GM21825 (cell line): ENCODE results near the gene C16orf96.

ENCODE experiments used
- ATAC-seq: cut with Tn5 transposase; IDR thresholded peaks from one replicate; pipeline ENCODE4 v1.9.1; 2021; ENCODE audit warnings: mild to moderate bottlenecking, moderate library complexity; ENCODE audit not compliant: unreplicated experiment

Gene C16orf96

DNA sequence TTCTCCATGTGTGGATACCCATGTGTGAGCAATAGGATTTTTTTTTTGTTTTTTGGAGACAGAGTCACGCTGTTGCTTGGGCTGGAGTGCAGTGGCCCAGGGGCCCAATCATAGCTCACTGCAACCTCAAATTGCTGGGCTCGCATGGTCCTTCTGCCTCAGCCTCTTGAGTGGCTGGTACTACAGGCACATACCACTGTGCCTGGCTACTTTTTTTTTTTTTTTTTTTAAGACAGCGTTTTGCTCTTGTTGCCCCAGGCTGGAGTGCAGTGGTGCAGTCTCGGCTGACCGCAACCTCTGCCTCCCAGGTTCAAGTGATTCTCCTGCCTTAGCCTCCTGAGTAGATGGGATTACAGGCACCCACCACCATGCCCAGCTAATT, 85.2 kb downstream of the C16orf96 start:
- ATAC-seq = no peak

GRCh38 chr16:4641895-4642294, 85.8 kb downstream of the C16orf96 start:
- no peak for ATAC-seq

- ATAC-seq = no peak
These were observed 90.9 kb downstream of the C16orf96 start for GRCh38 chr16:4646773-4647643.

DNA sequence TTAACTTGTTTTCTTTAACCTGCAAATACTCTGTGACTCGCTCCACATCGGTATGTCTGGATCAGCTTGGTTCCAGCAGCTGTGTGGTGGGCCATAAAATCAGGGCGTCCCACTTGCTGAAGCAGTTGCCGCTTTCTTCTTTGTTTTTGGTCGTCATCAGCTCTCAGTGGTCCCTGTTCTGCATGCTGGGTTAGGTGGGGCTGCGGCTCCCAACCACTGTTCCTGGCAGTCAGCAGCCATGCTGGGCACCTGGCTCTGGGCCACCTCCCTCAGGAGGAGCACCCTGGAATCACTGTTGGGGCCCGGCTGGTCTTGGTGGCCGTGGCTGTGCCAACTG, 91.5 kb downstream of the C16orf96 start:
- ATAC-seq = no peak

GRCh38 chr16:4648917-4649316, 92.8 kb downstream of the C16orf96 start:
- ATAC-seq = no peak

- no peak for ATAC-seq
These were observed 93.8 kb downstream of the C16orf96 start for GRCh38 chr16:4649744-4650442.
